GM12875 (cell line): ENCODE measurements around the gene ZCCHC13.

ENCODE experiments used
- H3K4me3 ChIP-seq: one replicate; pipeline ENCODE4 v1.5.1; 2011; ENCODE audit warnings: low read depth, low read length, control low read depth
- TF ChIP-seq, protein P1 (sequence below): IDR thresholded peaks from 2 replicates; pipeline ENCODE4 v1.5.1; 2011; ENCODE audit warnings: low read depth, mild to moderate bottlenecking, control low read depth, inconsistent platforms, low read length, moderate library complexity, borderline replicate concordance; ENCODE audit not compliant: insufficient read depth

Gene ZCCHC13

DNA sequence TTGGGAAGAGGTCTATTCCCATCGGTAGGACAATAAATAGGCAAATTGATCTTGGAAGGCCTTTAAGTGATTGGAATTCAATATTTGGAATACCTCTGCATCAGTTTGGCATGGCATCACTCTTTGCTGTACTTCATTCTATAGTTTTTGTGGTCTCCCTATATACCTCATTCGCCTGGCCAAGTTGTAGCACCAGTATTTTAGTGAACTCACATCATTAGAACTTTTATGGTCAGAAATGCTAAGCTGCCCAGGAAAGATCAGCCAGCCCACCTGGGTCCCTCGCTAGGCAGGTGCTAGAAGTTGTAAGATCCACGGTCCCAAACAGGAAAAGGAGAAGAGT lies 40.3 kb downstream of the ZCCHC13 start:
- TF ChIP-seq, protein P1, sequence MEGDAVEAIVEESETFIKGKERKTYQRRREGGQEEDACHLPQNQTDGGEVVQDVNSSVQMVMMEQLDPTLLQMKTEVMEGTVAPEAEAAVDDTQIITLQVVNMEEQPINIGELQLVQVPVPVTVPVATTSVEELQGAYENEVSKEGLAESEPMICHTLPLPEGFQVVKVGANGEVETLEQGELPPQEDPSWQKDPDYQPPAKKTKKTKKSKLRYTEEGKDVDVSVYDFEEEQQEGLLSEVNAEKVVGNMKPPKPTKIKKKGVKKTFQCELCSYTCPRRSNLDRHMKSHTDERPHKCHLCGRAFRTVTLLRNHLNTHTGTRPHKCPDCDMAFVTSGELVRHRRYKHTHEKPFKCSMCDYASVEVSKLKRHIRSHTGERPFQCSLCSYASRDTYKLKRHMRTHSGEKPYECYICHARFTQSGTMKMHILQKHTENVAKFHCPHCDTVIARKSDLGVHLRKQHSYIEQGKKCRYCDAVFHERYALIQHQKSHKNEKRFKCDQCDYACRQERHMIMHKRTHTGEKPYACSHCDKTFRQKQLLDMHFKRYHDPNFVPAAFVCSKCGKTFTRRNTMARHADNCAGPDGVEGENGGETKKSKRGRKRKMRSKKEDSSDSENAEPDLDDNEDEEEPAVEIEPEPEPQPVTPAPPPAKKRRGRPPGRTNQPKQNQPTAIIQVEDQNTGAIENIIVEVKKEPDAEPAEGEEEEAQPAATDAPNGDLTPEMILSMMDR = no peak

DNA sequence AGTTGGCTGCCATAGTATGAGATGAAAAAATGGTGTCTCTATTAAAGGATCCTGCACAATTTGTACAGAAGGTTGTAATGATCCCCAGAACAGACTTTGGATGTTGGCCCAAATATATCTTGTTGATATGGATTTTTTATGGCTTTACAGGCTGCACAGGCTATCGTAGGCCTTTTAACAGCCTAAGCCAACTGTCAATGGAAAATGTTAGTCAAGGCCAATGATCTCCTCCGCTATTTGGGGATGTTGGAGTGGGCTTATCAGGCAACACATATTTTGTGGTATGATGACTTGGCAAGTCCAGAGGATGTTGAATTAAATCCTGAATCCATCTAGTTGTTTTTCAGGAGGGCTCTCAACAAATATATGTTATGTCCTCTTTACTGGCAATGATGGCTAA lies 42.1 kb downstream of the ZCCHC13 start:
- no peak overlapping the region for H3K4me3 ChIP-seq

More for the DNA sequence above, 40.3 kb downstream of the ZCCHC13 start:
- H3K4me3 ChIP-seq = no peak overlapping the region

DNA sequence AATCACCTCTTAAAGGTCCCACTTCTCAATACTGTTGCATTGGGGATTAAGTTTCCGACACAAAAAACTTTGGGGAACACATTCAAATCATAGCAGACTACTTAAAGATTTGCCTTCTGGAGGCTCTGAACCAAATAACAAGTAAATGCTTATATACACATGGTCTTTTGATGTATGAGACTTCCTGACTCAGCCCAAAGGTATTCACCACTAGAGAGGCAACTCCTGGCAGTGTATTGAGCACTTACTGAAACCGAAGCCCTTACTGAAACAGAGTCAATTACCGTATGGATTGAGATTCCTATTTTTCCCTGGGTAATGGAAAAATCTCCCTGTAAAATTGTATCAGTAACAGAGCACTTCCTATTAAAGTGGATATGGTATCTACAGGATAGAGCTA lies 45.4 kb downstream of the ZCCHC13 start:
- H3K4me3 ChIP-seq = no peak overlapping the region
- TF ChIP-seq, protein P1 = no peak

More for the DNA sequence above, 42.1 kb downstream of the ZCCHC13 start:
- TF ChIP-seq, protein P1 = no peak

DNA sequence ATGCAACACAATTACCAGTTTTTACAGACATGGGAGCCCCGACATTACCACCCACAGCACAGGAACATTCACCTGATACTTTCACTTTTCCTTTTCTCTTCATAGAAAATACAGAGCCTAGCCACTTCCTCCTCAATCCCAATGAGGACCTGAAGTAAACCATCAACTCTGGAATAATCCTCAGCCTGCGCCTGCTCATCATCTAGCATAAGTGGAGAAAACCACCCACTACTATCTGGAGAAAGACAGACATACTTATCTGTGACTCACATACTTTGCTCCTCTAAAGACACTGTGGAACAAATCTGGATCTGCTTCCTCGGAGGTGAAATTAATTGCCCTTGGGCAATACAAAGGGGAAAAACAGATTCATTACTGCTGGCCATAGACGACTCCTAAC lies 47.8 kb downstream of the ZCCHC13 start:
- H3K4me3 ChIP-seq = no peak overlapping the region
- TF ChIP-seq, protein P1 = no peak

DNA sequence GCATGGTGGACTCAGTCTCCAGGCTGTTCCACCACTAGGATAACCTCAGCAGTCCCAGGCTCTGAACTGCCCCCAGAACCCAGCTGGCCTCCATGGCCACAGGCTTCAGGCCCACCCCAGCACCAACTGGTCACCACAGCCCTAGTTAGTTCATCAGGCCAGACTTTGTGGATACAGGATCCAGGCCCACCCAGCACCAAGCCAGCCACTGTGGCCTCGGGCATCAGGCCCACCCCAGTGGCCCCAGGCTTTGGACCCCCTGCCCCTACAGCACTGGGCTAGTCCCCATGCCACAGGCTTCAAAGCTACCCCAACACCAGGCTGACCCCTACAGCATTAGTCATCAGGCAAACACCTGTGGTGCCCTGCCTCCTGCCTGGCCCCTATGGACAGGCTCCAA lies 50.0 kb downstream of the ZCCHC13 start:
- TF ChIP-seq, protein P1 = no peak
- no peak overlapping the region for H3K4me3 ChIP-seq
